ENCODE data around the gene COL4A2.

The COL4A2 gene

GRCh38 chr13:110419381-110419791 lies 112.3 kb downstream of the COL4A2 start:
- no peak for DNase-seq (ENCODE audit: low read depth)

DNA sequence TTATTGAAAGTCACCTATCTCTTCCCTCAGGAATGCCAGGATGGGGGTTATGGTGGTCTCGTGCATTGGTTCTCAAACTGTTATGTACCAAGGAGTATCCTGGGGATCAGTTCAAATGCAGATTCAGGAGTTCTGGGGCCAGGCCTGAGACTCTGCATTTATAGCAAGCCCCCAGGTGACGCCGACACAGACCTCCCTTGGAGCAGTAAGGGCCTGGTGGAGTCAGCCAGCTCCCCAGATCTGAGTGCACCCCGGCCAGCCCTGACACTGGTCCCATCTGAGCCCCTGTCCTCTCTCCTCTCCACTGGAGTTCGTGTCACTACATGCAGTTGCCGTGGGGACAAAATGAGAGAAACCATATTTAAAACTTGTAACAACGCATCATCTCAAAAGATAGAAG lies 112.9 kb downstream of the COL4A2 start:
- no peak for DNase-seq (ENCODE audit: low read depth)

- no peak for DNase-seq (ENCODE audit: low read depth)
Measured at GRCh38 chr13:110420626-110421025, 113.5 kb downstream of the COL4A2 start.

DNA sequence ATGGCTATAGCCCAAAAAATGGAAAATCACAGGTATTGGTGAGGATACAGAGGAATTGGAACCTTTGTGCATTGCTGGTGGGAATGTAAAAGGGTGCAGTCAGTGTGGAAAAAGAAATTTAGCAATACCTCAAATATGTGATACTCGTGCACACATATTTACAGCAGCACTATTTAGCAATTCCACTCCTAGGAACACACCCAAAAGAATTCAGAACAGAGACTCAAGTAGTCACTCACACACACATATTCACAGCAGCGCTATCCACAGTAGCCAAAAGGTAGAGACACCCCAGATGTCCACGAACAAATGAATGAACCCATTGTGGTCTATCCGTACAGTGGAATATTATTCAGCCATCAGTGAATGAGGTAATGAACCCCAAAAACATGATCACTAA lies 114.0 kb downstream of the COL4A2 start:
- no peak for DNase-seq (ENCODE audit: low read depth)

DNA sequence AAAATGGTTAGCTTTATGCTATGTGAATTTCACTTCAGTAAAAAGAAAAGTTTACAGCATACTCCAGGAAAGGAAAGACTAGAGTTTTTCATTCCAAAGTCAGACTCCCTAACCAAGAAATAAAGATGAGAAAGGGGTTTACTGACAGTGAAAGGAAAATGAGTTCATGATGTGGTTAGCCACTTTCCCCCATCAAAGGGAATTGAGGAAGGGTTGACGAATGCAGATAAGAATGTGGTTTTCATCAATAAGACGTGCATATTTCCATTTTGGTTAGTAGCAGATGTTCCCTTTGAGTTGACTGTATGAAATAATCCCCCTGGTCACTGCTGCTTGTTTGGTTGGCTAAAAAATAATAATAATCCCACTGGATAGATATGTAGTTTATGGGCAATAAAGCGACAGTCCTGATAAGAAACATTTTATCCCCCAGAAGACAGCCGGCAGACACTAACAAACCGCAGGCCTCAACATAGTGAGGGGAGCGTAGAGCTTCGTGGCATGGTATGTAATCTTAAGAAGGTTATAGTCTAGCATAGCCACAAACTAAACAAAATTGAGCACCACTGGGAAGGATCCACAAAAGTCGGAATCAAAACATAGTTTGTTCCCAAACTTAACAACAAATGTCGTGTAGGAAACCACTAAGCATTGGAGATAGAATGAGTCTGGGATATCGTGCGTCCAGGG lies 114.8 kb downstream of the COL4A2 start:
- no peak for DNase-seq (ENCODE audit: low read depth)

GRCh38 chr13:110422913-110423688 lies 116.0 kb downstream of the COL4A2 start:
- DNase-seq (ENCODE audit: low read depth): no peak

DNA sequence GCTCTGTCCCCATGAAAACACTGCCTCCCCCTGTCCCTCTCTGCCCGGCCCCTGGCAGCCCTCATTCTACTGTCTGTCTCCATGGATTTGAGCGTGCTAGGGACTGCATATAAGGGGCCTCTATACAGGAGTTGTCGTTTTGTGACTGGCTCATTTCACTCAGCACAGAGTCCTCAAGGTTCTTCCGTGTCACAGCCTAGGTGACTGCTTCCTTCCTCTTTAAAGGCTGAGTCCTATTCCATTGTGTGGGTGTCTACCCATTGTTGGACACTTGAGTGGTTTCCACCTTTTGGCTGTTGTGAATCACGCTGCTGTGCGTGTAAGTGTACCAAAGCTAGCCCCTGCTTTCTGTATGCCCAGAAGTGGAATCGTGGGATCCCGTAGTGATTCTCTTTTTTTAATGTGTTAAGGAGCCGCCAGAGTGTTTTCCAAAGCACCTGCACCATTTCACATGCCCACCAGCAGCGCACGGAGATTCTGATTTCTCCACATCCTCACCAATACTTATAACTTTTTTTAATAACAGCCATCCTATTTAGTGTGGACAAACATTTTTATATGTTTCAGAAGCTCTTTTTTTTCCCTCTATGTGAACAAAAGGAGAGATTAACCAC lies 116.7 kb downstream of the COL4A2 start:
- no peak for DNase-seq (ENCODE audit: low read depth)

DNA sequence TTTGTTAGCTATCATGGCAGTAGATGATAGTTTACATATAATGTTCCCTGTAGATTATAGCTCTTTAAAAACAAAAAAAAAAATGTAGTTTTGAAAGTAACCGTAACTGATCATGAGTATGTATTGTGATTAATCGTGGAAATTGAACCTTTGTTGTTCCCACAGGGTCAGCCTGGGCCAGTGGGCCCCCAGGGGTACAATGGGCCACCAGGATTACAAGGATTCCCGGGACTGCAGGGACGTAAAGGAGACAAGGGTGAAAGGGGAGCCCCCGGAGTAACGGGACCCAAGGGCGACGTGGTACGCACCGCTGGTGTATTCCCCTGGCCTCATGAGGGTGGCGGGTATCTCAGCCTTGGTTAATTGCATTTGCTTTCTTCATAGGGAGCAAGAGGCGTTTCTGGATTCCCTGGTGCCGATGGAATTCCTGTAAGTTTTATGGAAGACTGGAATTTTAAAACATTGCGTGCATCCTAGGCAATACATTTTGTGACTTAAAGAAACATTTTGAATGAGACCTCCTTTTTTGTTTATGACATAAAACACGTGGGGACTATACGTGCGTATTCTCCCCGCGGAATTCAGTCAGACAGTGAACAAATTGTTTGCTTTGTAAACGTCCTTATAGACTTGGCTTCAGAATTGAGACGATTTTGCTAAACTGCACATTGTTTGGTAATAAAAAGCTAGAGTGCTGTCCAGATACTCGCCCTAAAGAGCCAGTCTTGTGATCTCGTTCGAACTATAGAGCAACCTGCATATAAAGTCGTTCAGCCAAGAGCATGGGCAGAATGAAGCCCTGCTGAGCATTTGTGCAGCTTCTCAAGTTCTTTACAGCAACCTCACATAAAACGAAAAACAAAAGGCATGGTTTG lies 117.7 kb downstream of the COL4A2 start:
- DNase-seq (ENCODE audit: low read depth): no peak

- DNase-seq (ENCODE audit: low read depth): no peak
Measured at GRCh38 chr13:110425444-110425780, 118.3 kb downstream of the COL4A2 start.

DNA sequence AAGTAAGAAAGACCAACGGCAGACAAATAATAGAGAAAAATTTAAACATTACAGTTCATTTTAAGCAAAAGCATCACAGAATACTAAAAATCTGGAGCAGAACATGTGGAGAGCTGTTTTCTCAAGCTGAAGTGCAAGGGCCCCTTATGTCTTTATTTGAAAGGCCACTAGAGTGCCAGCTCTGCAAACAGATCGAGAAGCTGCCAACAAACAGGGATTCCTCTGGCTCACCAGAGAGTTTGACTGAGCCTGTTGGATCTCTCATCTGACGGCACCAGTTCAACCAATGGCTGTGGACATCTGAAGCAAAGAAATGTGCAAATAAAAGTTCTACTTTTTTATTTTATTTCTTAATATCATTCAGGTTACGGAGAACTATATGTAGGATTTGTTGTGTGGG lies 119.7 kb downstream of the COL4A2 start:
- DNase-seq (ENCODE audit: low read depth): no peak

DNA sequence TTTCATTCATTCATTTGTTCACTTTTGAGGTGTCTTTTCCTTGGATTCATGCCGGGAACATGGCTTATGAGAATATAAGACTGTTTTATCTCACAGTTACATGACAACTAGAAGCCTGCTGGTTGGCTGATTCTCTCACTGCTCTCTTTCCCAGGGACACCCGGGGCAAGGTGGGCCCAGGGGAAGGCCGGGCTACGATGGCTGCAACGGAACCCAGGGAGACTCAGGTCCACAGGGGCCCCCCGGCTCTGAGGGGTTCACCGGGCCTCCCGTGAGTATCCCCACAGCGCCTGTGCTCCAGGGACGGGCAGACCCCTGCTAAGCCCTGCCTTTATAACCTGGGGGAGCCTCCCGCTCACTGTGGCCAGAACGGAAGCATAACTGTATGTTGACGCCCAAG lies 121.2 kb downstream of the COL4A2 start:
- DNase-seq (ENCODE audit: low read depth): no peak

DNA sequence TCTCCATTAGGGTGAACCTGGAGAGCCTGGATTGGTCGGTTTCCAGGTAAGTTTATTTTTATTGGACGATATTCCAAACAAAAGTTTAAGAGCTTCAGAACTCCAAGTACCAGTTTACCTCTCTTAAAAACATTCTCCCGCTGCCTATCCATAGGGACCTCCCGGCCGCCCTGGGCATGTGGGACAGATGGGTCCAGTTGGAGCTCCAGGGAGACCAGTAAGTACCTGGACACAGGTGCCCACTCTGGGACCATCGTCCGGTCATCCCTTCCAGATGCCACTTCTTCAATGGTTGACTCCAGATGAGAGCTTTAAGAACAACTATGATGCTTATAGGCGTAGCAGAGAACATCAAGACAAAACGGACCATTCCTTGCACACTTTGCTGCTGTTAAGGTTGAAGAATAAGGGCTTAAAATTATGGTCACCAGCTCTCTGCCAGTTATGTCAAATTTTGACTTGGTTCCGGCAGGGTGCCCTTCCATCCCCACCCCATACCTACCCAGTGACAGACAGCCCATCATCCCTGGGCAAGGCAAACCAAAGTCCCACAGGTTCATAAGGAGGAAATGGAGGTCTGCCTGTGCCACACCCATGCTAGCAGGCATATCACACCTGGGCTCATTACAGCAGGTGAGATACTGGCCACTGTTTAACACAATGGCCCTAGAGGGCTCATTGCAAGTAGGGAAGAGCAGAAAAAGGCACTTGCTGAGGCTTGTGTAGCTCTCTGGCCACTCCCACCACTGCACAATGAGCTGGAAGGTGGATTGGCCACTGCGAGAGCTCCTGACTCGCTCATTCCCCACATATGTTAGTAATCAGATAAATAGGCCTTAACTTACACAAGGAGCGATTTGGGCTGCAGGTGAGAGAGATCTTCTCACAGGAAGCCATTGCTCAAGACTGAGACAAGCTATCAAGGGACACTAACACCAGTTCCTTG lies 123.6 kb downstream of the COL4A2 start:
- no peak for DNase-seq (ENCODE audit: low read depth)

- DNase-seq (ENCODE audit: low read depth): no peak
Measured at GRCh38 chr13:110431425-110432294, 124.6 kb downstream of the COL4A2 start.

DNA sequence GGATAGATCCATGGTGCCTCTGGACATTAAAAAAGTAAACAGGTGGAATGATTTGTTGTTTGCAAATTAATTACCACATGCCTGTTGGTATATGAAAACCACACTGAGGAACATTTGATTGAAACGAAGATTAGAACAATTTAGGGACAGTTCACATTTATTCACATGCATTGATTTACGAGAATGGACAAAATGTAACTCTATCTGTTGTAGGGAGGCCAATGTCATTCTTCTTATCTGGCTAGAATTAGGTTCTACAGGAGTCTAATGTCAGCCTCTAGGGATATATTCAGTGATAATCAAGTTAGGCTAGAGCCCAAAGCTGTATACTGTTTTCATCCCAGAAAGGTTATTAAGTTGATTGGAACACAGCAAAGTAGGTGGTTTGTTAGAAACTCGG lies 125.4 kb downstream of the COL4A2 start:
- DNase-seq (ENCODE audit: low read depth): no peak

- DNase-seq (ENCODE audit: low read depth): no peak
Measured at GRCh38 chr13:110433014-110433413, 125.9 kb downstream of the COL4A2 start.

DNA sequence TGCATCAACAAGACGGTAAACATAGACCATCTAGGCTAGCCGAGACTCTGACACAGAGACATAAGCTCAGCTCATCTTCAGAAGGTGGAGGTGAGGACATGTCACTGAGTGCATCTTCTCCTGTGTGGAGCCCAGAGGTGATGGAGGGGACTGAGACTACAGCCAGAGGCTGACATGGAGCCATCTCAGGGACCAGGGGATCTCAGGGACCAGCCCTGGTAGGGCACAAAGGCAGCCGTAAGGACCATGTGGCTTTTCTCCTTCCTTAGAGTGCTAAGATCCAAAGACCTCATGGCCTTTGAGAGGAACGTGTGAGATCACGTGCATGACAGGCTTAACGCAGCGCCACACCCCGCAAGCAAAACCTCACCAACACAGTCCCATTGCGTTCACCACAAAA lies 127.5 kb downstream of the COL4A2 start:
- no peak for DNase-seq (ENCODE audit: low read depth)

DNA sequence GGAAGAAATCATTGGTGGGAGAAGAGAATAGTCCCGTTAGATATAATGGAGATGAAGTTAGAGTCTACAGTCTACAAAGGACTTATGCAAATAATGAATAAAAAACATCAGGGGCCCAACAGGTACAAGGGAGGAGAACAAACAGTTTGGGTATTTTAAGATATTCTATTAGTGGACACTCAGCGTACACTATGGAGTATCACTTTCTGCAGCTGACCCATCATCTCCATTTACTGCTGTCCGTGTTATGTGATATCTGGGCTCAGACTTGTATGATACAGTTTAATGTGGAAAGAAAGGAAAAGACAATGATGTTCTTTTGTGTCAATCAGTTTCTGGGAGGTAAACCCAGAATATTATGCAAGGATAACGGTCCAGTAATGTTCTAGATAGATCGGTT lies 128.2 kb downstream of the COL4A2 start:
- no peak for DNase-seq (ENCODE audit: low read depth)

DNA sequence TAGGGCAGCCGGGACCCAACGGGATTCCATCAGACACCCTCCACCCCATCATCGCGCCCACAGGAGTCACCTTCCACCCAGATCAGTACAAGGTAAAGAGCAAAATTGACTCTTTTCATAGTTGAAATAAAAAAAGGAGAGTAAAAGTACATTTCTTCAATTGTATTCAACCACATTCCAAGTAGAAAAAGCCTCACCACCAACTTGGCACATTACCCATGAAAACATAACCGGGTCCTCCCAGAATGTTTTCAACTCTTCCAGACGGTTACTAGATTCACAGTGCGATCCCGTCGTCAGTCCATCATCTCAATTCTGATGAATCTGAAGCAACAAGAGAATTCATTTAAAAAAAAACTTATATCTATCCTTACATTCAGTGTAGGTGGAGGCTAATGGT lies 129.2 kb downstream of the COL4A2 start:
- DNase-seq (ENCODE audit: low read depth): no peak

DNA sequence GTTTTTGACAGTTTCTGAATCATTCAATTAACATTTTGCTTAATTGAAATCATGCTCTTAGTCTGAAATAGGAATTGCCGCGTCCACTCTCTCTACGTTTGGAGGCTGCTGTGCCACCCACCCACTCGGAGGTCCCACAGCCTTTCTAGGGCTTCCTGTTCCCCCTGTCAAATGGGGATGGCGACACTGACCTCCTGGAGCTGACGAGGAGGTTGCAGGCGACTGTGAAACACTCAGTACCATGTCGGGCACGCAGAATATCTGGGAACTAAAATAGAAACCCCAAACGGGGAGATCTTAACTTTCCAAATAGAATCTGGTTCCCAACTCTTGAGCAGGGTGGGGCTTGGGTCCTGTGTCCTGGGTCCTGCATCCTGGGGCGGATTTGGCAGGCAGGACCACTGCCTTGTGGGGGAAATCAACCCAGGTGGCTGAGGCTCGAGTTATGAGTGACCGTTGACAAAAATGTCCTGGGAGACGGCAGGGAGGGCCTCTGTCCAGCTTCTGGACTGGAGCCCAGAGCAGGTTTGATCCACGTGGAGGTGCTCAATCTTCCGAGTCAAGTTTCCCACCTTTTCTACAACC lies 129.8 kb downstream of the COL4A2 start:
- no peak for DNase-seq (ENCODE audit: low read depth)

GRCh38 chr13:110438211-110438610 lies 131.1 kb downstream of the COL4A2 start:
- DNase-seq (ENCODE audit: low read depth): no peak
